Measurements from ENCODE around the gene PTX3. TPM values are rescaled to one million over a fixed set of nuclear protein-coding genes. Genes with fewer than 3 reads are reported as not detected.
A peak's percentile ranks its signal among the peaks of the same experiment; 100 is the strongest.

The PTX3 gene
- total RNA-seq = 4.2 TPM

DNA sequence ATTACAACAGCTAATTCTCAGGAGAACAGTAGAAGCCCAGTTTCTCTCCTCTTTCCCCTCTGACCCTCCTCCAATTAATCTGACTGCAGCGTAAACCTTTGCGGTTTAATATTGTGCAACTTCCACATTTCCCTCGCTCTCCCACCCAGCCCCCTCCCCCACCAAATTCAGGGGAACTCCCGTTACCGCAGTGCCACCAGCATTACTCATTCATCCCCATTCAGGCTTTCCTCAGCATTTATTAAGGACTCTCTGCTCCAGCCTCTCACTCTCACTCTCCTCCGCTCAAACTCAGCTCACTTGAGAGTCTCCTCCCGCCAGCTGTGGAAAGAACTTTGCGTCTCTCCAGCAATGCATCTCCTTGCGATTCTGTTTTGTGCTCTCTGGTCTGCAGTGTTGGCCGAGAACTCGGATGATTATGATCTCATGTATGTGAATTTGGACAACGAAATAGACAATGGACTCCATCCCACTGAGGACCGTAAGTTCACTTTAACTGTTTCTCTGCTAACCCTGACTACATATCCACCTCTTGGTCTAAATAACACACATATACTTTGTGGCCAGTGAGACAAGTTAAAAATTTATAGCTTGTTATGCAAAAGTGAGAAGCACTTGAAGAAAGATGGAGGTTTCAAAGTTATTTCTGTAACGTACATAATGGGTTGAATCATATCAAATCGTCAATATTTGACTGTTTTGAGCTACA is at the start of gene PTX3:
TSS of gene PTX3 (plus strand) at position 268 of the 709 bp plus-strand sequence. CDS start at position 352, 84 bp downstream.
- peak; percentile 69 for DNase-seq (ENCODE audit: low spot score)
- intact Hi-C loops (cut with DNase I) = no loop called here
- ATAC-seq = peak; percentile 89

GRCh38 chr3:157387708-157388435 is 48.8 kb upstream of the PTX3 start:
- intact Hi-C loops (cut with DNase I) = no loop called here
- ATAC-seq = no peak
- no peak for DNase-seq (ENCODE audit: low spot score)

GRCh38 chr3:157388976-157389375 is 47.7 kb upstream of the PTX3 start:
- intact Hi-C loops (cut with DNase I) = no loop called here
- no peak for ATAC-seq
- DNase-seq (ENCODE audit: low spot score) = no peak

GRCh38 chr3:157390713-157391515 is 45.7 kb upstream of the PTX3 start:
- no peak for ATAC-seq
- intact Hi-C loops (cut with DNase I) = no loop called here
- DNase-seq (ENCODE audit: low spot score) = no peak

DNA sequence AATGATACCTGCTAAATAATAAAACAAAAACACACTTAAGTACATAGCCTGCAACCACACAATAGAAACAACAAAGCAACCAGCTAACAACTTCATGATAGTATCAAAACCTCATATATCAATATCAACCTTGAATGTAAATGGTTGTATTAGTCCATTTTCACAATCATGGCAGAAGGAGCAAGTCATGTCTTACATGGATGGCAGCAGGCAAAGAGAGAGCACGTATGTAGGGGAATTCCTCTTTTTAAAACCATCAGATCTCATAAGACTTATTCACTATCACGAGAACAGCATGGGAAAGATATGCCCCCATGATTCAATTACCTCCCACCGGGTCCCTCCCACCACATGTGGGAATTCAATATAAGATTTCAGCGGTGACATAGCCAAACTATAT is 44.5 kb upstream of the PTX3 start:
- intact Hi-C loops (cut with DNase I) = no loop called here
- DNase-seq (ENCODE audit: low spot score) (no peak), ATAC-seq (no peak)

DNA sequence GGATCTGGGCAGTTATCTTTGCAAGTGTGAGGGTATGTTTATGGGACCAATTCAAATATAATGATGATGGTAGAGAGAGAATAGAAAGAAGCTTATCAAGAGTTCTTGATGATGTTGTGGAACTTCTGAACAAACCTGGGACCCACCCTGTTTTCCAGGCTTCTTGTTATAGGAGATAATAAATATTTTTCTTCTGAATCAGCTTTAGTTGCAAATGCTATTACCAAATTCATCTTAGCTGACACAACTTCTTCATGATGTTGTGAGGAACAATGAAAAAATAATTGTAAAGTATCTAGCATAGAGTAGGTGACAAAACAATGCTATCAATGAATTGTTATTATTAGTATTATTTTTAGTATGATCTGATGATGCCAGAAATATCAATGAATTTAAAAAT is 43.5 kb upstream of the PTX3 start:
- intact Hi-C loops (cut with DNase I) = no loop called here
- ATAC-seq (no peak), DNase-seq (ENCODE audit: low spot score) (no peak)

DNA sequence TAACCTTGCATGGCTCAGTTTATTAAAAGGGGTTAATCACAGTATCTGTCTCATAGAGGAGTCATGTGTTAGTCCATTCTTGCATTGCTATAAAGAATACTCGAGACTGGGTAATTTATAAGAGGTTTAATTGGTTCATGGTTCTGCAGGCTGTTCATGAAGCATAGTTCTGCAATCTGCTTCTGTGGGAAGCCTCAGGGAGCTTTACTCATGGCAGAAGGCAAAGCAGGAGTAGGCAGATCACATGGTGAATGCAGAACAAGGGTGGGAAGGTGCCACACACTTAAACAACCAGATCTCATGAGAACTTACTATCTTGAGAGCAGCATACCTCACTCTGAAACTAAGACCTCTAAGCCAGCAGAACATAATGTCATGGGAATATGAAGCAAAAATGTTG is 42.2 kb upstream of the PTX3 start:
- ATAC-seq = no peak
- DNase-seq (ENCODE audit: low spot score) = no peak
- intact Hi-C loops (cut with DNase I) = no loop called here

GRCh38 chr3:157398598-157398997 is 38.1 kb upstream of the PTX3 start:
- DNase-seq (ENCODE audit: low spot score) (no peak), ATAC-seq (no peak)
- intact Hi-C loops (cut with DNase I) = no loop called here

DNA sequence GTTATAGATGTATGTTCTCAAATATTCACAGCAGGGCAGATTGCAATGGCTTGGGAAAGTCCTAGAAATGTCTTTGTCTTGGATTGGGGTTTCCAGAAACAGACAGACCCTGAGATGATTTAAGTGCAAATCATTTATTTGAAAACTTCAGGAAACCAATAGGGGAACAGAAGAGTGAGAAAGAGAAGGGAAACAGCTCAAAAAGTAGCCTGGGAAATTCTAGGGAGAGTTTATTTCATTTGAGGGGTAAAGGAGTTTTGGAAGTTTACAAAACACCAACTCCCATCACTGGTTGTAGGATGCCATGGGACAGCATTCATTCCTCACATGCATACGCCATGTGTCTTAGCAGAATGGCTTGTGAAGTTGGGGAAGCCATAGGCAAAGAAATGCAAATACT is 32.3 kb upstream of the PTX3 start:
- intact Hi-C loops (cut with DNase I) = no loop called here
- DNase-seq (ENCODE audit: low spot score) = no peak
- ATAC-seq = no peak

- ATAC-seq (no peak), DNase-seq (ENCODE audit: low spot score) (no peak)
- intact Hi-C loops (cut with DNase I) = no loop called here
Measured at GRCh38 chr3:157405457-157405856, 31.2 kb upstream of the PTX3 start.

- intact Hi-C loops (cut with DNase I) = no loop called here
- ATAC-seq (no peak), DNase-seq (ENCODE audit: low spot score) (no peak)
Measured at GRCh38 chr3:157406394-157406793, 30.3 kb upstream of the PTX3 start.

DNA sequence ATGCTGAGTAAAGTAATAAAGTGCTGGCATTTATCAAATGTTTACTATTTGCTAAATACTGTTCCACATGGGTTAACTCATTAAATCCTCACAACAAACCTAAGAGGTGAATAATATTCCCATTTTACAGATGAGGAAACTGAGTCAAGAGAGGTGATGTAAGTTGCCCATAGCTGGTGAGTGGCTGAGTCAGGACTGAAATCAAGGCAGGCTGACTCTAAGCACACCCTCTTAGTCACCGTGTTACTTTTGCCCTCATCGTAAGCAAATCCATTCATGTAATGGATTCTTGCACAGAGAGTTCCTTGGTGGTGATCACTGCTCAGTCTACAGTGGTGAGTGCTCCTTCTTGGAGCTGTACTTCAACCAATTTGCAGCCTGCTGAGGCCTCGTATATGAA is 28.9 kb upstream of the PTX3 start:
- DNase-seq (ENCODE audit: low spot score) (no peak), ATAC-seq (no peak)
- intact Hi-C loops (cut with DNase I) = no loop called here

GRCh38 chr3:157408499-157409149 is 28.0 kb upstream of the PTX3 start:
- no peak for DNase-seq (ENCODE audit: low spot score)
- ATAC-seq = no peak
- intact Hi-C loops (cut with DNase I) = no loop called here

- DNase-seq (ENCODE audit: low spot score) = no peak
- no peak for ATAC-seq
- intact Hi-C loops (cut with DNase I) = no loop called here
Measured at GRCh38 chr3:157409516-157409915, 27.1 kb upstream of the PTX3 start.

GRCh38 chr3:157410945-157411344 is 25.7 kb upstream of the PTX3 start:
- ATAC-seq (no peak), DNase-seq (ENCODE audit: low spot score) (no peak)
- intact Hi-C loops (cut with DNase I) = no loop called here

DNA sequence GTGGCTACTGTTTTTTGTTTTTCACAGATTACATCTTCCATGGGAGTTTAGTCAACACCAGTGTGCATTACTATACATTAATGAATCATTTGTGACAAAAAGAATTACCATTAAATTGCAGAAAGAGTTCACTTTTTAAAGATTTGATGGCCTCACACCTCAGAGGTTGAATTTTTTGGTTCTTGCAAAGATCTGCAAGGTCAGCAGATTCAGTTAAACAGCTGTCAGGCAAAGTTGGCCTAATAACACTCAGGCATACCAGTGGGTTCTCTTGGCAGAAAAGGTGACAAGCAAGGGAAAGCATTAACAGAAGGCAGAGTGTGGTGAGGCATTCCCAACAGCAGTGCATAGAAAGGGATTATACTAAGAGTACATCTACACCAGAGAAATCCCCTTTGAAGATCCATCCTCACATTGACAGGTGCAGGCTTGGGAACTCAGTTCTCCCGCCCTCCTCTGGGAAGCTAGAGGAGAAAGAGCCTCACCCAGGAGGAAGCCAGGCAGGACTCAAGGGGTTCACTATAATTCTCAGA is 24.3 kb upstream of the PTX3 start:
- intact Hi-C loops (cut with DNase I) = no loop called here

DNA sequence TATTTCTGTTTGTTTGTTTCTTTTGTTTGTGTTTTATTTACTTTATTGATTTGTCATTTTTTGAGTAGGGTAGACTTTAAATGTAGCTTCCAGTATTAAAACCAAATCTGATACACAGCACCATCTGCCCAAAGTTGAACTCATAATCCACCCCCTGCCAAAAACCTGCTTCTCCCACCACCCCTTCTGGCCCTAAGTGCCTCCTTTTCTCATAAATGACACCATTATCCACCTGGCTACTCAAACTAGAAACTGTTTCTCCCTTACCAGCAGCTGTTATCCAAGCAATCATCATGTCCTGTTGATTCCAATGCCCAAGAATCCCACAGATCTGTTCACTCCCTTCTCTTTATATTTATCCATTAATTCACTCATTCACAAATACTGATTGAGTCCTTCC is 21.8 kb upstream of the PTX3 start:
- no peak for DNase-seq (ENCODE audit: low spot score)
- intact Hi-C loops (cut with DNase I) = no loop called here
- ATAC-seq = no peak

More for the DNA sequence above, 24.3 kb upstream of the PTX3 start:
- ATAC-seq = no peak
- no peak for DNase-seq (ENCODE audit: low spot score)

DNA sequence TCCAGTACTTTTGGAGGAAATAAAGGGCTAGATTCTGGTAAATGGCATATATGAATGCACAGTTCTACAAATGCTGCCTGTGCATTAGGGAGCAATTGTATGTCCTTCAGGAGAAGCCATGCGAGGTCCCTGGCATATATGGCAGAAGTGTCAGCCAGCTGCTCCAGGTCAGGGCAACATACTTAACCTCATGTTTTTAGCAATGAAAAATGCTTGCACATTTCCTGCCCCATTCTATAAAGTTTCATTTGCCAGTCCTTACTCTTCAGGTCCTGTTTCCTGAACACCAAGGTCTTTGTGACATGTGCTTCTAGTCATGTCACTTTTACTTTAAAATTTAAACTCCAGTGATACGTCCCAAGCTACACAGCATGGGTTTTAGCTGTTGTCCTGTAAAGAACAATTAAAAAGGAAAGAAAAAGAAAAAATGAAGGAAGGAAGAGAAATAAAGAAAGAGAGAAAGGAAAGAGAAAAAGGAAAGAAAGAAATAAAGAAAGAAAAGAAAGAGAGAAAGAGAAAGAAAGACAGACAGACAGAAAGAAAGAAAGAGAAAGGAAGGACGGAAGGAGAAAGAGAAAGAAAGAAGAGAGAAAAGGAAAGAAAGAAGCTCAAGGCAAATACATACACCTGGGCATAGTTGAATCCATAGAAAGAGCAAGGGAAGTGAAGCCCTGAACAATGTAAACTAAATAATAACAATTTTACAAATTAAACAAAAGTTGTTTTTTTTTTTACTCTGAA is 20.1 kb upstream of the PTX3 start:
- DNase-seq (ENCODE audit: low spot score) (no peak), ATAC-seq (no peak)
- intact Hi-C loops (cut with DNase I) = no loop called here

DNA sequence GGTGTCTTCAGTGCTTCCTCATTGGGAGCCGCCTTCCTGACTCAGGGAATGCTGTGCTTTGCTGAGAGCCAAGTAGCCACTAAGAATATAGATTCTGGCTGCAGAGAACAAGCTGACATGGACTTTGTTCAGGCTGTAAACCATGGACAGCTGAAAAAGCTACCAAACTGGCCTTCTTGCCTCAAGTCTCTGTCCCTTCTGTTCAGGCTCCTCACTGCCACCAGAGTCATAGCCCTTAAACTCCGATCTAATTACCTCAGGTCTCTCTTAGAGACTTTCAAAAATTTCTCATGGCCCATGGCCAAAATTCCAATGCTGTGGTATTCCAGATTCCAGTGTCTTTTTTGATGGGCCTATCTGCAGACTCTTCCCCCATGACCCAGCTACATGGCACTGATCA is 19.4 kb upstream of the PTX3 start:
- intact Hi-C loops (cut with DNase I) = no loop called here
- ATAC-seq (no peak), DNase-seq (ENCODE audit: low spot score) (no peak)

All from sciatic nerve (tissue), 2 donors.